GM23248 (cell line): Measurements from ENCODE around the gene MATR3. TPM values are rescaled to one million over a fixed set of nuclear protein-coding genes. Genes with fewer than 3 reads are reported as not detected.
A peak's percentile ranks its signal among the peaks of the same experiment; 100 is the strongest.

Source experiments
- DNase-seq: peaks from one replicate; pipeline ENCODE4 v3.0.0-alpha.2; 2015
- H2AFZ ChIP-seq: fragments of 200-600 bp; sonication (generic); 2 replicates; pipeline ENCODE4 v1.6.1; 2016; ENCODE audit warnings: antibody characterized with exemption
- H3F3A ChIP-seq: fragments of 200-600 bp; sonication (generic); 2 replicates; pipeline ENCODE4 v1.6.1; 2016; ENCODE audit warnings: mild to moderate bottlenecking, antibody characterized with exemption, mixed run types; ENCODE audit not compliant: insufficient read depth
- H3K27ac ChIP-seq: fragments of 200-600 bp; sonication (generic); 2 replicates; pipeline ENCODE4 v1.5.1; 2016; ENCODE audit warnings: mild to moderate bottlenecking
- H3K27me3 ChIP-seq: fragments of 200-600 bp; sonication (generic); replicated peaks from 2 replicates; pipeline ENCODE4 v1.6.1; 2016; ENCODE audit warnings: mild to moderate bottlenecking; ENCODE audit not compliant: insufficient read depth
- H3K36me3 ChIP-seq: fragments of 200-600 bp; sonication (generic); 2 replicates; pipeline ENCODE4 v1.6.1; 2016; ENCODE audit warnings: low read depth, mild to moderate bottlenecking
- H3K4me1 ChIP-seq: fragments of 200-600 bp; sonication (generic); 2 replicates; pipeline ENCODE4 v1.6.1; 2016; ENCODE audit warnings: mild to moderate bottlenecking; ENCODE audit not compliant: insufficient read depth
- H3K4me2 ChIP-seq: fragments of 200-600 bp; sonication (generic); one replicate; pipeline ENCODE4 v1.6.1; 2016; ENCODE audit warnings: mild to moderate bottlenecking; ENCODE audit not compliant: unreplicated experiment
- H3K4me3 ChIP-seq: fragments of 200-600 bp; sonication (generic); 2 replicates; pipeline ENCODE4 v1.5.1; 2016; ENCODE audit warnings: mild to moderate bottlenecking
- H3K79me2 ChIP-seq: fragments of 200-600 bp; sonication (generic); 2 replicates; pipeline ENCODE4 v1.6.1; 2016; ENCODE audit warnings: mild to moderate bottlenecking; ENCODE audit not compliant: insufficient read depth
- H3K9ac ChIP-seq: fragments of 200-600 bp; sonication (generic); 2 replicates; pipeline ENCODE4 v1.6.1; 2016; ENCODE audit warnings: mild to moderate bottlenecking
- H3K9me2 ChIP-seq: fragments of 200-600 bp; sonication (generic); 2 replicates; pipeline ENCODE4 v1.6.1; 2016; ENCODE audit warnings: mixed run types, mild to moderate bottlenecking, moderate library complexity; ENCODE audit not compliant: insufficient read depth
- H3K9me3 ChIP-seq: fragments of 200-600 bp; sonication (generic); one replicate; pipeline ENCODE4 v1.6.1; 2017; ENCODE audit warnings: low read depth
- H4K20me1 ChIP-seq: fragments of 200-600 bp; sonication (generic); 2 replicates; pipeline ENCODE4 v1.6.0; 2016; ENCODE audit not compliant: insufficient read depth
- EZH2 ChIP-seq: fragments of 200-600 bp; sonication (generic); IDR thresholded peaks from 2 replicates; pipeline ENCODE4 v1.6.1; 2018; ENCODE audit warnings: antibody characterized with exemption, mild to moderate bottlenecking; ENCODE audit not compliant: insufficient read depth, poor library complexity, severe bottlenecking
- EZH2phosphoT487 ChIP-seq: fragments of 200-600 bp; sonication (generic); IDR thresholded peaks from 2 replicates; pipeline ENCODE4 v1.6.1; 2018; ENCODE audit warnings: antibody characterized with exemption, moderate library complexity, mild to moderate bottlenecking, low read depth; ENCODE audit not compliant: insufficient read depth
- WGBS, 2 experiments: methylation state at CpG; one replicate each; pipeline ENCODE4 v1.1.6; 2015 to 2017; ENCODE audit warnings: low lambda C conversion rate in 2 of 2, low coverage in 1 of 2; ENCODE audit errors: missing lambda C conversion rate in 2 of 2; 5-methylcytosine and 5-hydroxymethylcytosine counted together
- in situ Hi-C: fragments of 300-500 bp; cut with MboI; formaldehyde crosslinking; loops from 2 replicates; pipeline ENCODE4 v1.15.0; 2020
- polyA plus RNA-seq: library from polyadenylated mRNA; unstranded; fragments of >200 nt; fragmentation: Nextera tagmentation; extraction: Ambion mirVana; gene quantifications from 2 replicates; pipeline ENCODE4 v1.2.1, GENCODE V29; 2016
- total RNA-seq: library from RNA; depleted of rRNA; stranded (reverse); fragments of >200 nt; shearing (Covaris generic); gene quantifications from 2 replicates; pipeline ENCODE4 v1.2.3, GENCODE V29; 2014

Gene MATR3
- total and polyA plus RNA-seq, 2 experiments from 2014 or later: 198 to 215 TPM

DNA sequence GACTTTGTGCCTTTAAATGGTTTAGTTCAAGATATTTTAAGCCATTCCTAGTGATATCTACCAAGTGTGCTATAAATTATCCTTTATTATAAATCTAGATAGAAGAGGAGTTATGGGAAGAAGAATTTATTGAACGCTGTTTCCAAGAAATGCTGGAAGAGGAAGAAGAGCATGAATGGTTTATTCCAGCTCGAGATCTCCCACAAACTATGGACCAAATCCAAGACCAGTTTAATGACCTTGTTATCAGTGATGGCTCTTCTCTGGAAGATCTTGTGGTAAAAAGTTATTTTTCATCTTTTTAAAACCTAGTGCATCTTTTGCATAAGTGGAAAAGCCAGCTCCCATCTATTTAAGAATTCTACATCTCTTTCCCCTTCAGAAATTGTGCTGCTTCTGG is 70.9 kb downstream of the MATR3 start:
- Histone ChIP-seq H3K27me3 (no peaks in the 10 kb centered on the region), H2AFZ (no peak overlapping the region), H3K27ac (no peak overlapping the region), H3K4me2 (no peak overlapping the region), H3K79me2 (peaks cover 91% of the 10 kb centered on the region), H4K20me1 (peaks cover 3% of the 10 kb centered on the region; the same call in 1 of the 2 replicates), H3K4me3 (no peak overlapping the region), H3F3A (peaks cover 8% of the 10 kb centered on the region), H3K9me2 (no peaks in the 10 kb centered on the region), H3K9me3 (no peaks in the 10 kb centered on the region), H3K9ac (no peak overlapping the region), H3K4me1 (peaks cover 16% of the 10 kb centered on the region), H3K36me3 (peaks cover 41% of the 10 kb centered on the region)
- in situ Hi-C loops: no loop called here
- 83 to 85% methylated on average over 2 of the region's 2 CpGs for WGBS, 2 experiments
- DNase-seq: no peak
- TF ChIP-seq EZH2phosphoT487 (no peak), EZH2 (no peak)

DNA sequence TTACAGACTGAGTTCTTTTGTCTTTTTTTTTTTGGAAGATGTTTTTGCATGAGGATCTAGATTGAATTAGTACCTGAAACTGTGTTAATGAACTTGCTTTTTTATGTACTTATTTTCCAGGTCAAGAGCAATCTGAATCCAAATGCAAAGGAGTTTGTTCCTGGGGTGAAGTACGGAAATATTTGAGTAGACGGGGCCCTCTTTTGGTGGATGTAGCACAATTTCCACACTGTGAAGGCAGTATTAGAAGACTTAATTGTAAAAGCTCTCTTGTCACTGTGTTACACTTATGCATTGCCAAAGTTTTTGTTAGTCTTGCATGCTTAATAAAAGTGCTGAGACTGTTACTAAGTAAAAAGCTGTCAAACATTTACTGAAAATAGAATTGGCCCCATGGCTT is 75.1 kb downstream of the MATR3 start:
- H3K9ac ChIP-seq: peak overlapping the region; percentile 12; the same call in 1 of the 2 replicates
- 73 to 74% methylated on average over 2 of the region's 2 CpGs for WGBS, 2 experiments

DNA sequence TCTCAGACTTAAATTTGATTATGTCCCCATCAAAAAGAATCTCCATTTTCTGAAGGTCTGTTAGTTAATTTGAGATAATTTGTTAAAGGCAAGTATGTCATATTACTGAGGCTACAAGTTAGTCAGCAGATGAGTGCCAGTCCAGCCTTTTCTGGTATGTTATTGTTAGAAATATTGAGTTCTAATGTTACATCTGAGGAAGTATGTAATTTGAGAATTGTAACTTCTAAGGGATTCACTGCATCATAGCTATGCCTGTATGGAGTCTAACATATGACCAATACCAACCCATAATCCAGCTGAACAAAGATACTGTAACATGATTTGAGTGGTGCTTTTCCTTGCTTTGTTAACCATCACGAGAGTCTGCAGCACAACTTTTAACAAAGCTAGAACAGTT is 75.6 kb downstream of the MATR3 start:
- H3K4me2 ChIP-seq: no peak overlapping the region
- H4K20me1 ChIP-seq: no peaks in the 10 kb centered on the region
- in situ Hi-C loops: no loop called here
- peak overlapping the region; percentile 12; the same call in 1 of the 2 replicates for H3K9ac ChIP-seq
- H3K79me2 ChIP-seq: peaks cover 48% of the 10 kb centered on the region
- TF ChIP-seq EZH2phosphoT487: no peak
- TF ChIP-seq EZH2: no peak
- peaks cover 24% of the 10 kb centered on the region; the same call in 1 of the 2 replicates for H3K4me1 ChIP-seq
- 55 to 56% methylated on average over 1 of the region's 1 CpG for whole genome bisulfite sequencing, 2 experiments
- peak overlapping the region; percentile 47 for H3K27ac ChIP-seq
- peaks cover 56% of the 10 kb centered on the region for H3K36me3 ChIP-seq
- no peaks in the 10 kb centered on the region for H3K27me3 ChIP-seq
- peaks cover 13% of the 10 kb centered on the region for H3F3A ChIP-seq
- H2AFZ ChIP-seq: no peak overlapping the region
- no peaks in the 10 kb centered on the region for H3K9me3 ChIP-seq
- H3K4me3 ChIP-seq: no peak overlapping the region
- no peaks in the 10 kb centered on the region for H3K9me2 ChIP-seq
- DNase-seq: peak; percentile 62

More for the DNA sequence above, 75.1 kb downstream of the MATR3 start:
- Histone ChIP-seq H2AFZ (no peak overlapping the region), H3K36me3 (peaks cover 61% of the 10 kb centered on the region), H3F3A (peaks cover 13% of the 10 kb centered on the region), H3K9me3 (no peaks in the 10 kb centered on the region), H3K27ac (peak overlapping the region; percentile 47), H4K20me1 (no peaks in the 10 kb centered on the region; the same call in 1 of the 2 replicates), H3K9me2 (no peaks in the 10 kb centered on the region), H3K27me3 (no peaks in the 10 kb centered on the region), H3K4me2 (no peak overlapping the region), H3K4me1 (peaks cover 20% of the 10 kb centered on the region; the same call in 1 of the 2 replicates), H3K79me2 (peaks cover 54% of the 10 kb centered on the region), H3K4me3 (no peak overlapping the region)
- TF ChIP-seq EZH2: no peak
- TF ChIP-seq EZH2phosphoT487: no peak
- DNase-seq: no peak
- in situ Hi-C loops: no loop called here

DNA sequence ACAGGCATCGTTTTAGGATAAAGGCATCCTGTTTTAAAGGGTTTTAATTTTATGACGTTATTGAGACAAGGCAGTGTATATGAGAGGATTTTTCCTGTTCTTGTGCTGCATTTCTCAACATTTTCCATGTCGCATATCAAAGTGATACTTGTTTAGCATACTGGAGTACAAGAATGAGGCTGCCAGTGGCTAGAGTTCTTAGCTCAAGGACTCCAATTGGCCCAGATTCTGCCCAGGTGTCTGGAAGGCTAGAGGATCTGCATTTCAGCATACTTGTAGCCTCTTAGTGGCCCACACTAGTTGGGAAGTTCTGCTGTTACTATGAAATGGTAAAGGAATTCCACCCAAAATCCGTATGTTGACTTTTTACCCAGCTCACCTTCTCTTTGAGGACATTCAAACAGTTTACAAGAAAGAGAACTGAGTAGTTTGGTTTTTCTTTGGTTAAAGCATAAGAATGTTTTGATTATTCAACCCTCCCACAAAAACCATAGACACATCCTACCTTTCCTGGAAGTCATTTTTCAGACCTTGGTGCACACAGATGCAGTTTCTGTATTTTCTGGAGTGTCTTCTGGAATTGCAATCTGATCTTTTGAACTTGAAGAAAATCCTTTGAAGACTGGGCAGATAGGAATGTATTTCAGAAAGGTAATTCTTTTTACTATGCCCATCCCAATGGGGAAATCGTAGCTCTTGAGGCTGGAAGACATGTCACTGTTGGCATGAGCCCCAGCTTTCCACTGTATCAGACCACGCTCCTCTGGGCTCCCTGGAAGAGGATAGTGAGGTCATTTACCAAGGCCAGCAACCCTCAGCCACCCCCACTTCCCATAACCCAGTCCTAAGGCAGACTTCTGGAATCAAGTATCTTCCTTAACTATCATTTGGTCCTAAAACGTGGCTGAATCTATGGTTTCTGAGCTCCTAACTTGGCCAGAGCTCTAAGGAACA is 78.2 kb downstream of the MATR3 start:
- no peak overlapping the region for H3K9ac ChIP-seq
- no peak overlapping the region for H3K4me3 ChIP-seq
- H3K4me1 ChIP-seq: peaks cover 24% of the 10 kb centered on the region; the same call in 1 of the 2 replicates
- TF ChIP-seq EZH2phosphoT487 (no peak), EZH2 (no peak)
- DNase-seq: no peak
- WGBS, 2 experiments: 94% methylated on average over 7 of the region's 7 CpGs
- no peaks in the 10 kb centered on the region for H3K9me2 ChIP-seq
- no peak overlapping the region for H2AFZ ChIP-seq
- peaks cover 26% of the 10 kb centered on the region for H3K79me2 ChIP-seq
- H3K27ac ChIP-seq: no peak overlapping the region
- H3K27me3 ChIP-seq: no peaks in the 10 kb centered on the region
- no peak overlapping the region for H3K4me2 ChIP-seq
- peaks cover 34% of the 10 kb centered on the region for H3K36me3 ChIP-seq
- H4K20me1 ChIP-seq: no peaks in the 10 kb centered on the region
- peaks cover 13% of the 10 kb centered on the region for H3F3A ChIP-seq
- H3K9me3 ChIP-seq: no peaks in the 10 kb centered on the region
- in situ Hi-C loops: no loop called here
